Duodenal mucosa (tissue), 2 donors: ENCODE data around the gene GOLGA8H.
"Not testable (repeated sequence)": the region's sequence is repeated elsewhere in the genome, so short reads cannot be mapped to it uniquely, and the experiment has no call there.

Experiments
- H3K27ac ChIP-seq: one replicate; pipeline ENCODE4 v1.7.0; 2013; ENCODE audit warnings: low read depth, low read length
- H3K27me3 ChIP-seq, 2 donors: one replicate each; pipeline ENCODE4 v1.7.0; 2013; ENCODE audit warnings: low read length in 2 of 2, control low read depth in 1 of 2; ENCODE audit not compliant: insufficient read depth in 2 of 2, control insufficient read depth in 1 of 2
- H3K36me3 ChIP-seq, 2 donors: one replicate each; pipeline ENCODE4 v1.7.0; 2013; ENCODE audit warnings: low read length in 2 of 2, control low read depth in 1 of 2; ENCODE audit not compliant: insufficient read depth in 2 of 2, control insufficient read depth in 1 of 2
- H3K4me1 ChIP-seq, 2 donors: one replicate each; pipeline ENCODE4 v1.7.0; 2013; ENCODE audit warnings: low read length in 2 of 2, control low read depth in 1 of 2; ENCODE audit not compliant: insufficient read depth in 2 of 2, control insufficient read depth in 1 of 2
- H3K4me3 ChIP-seq, 2 donors: one replicate each; pipeline ENCODE4 v1.7.0; 2013; ENCODE audit warnings: low read length in 2 of 2, low read depth in 1 of 2
- H3K9ac ChIP-seq, 2 donors: one replicate each; pipeline ENCODE4 v1.7.0; 2013; ENCODE audit warnings: low read length in 2 of 2, low read depth in 1 of 2
- H3K9me3 ChIP-seq, 2 donors: one replicate each; pipeline ENCODE4 v1.7.0; 2013; ENCODE audit warnings: low read length in 2 of 2, control low read depth in 1 of 2; ENCODE audit not compliant: control insufficient read depth in 1 of 2

Gene GOLGA8H, protein sequence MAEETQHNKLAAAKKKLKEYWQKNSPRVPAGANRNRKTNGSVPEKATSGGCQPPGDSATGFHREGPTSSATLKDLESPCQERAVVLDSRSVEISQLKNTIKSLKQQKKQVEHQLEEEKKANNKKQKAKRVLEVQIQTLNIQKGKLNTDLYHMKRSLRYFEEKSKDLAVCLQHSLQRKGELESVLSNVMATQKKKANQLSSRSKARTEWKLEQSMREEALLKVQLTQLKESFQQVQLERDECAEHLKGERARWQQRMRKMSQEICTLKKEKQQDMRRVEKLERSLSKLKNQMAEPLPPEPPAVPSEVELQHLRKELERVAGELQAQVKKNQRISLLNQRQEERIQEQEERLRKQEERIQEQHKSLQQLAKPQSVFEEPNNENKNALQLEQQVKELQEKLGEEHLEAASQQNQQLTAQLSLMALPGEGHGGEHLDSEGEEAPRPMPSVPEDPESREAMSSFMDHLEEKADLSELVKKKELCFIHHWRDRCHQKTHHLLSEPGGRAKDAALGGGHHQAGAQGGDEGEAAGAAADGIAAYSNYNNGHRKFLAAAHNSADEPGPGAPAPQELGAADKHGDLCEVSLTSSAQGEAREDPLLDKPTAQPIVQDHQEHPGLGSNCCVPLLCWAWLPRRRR

DNA sequence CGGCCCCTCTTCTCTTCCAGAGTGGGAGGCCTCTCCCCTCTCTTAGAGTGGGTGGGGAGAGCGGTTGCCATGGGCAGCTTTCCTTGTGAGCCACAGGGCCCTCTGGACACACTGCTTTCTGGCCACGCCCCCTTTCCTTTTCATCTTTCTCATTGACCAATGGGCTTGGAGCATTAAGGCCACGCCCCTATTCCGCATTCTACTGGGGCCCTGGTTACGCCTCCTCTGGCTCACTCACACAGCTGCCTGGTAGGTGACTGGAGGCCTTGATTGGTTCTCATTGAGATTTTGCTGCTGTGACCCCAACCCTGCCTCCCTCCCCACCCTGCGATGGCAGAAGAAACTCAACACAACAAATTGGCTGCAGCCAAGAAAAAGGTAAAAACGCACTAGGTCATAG, at the start of gene GOLGA8H:
TSS of gene GOLGA8H (plus strand) at position 233 of the 400 bp plus-strand sequence. CDS start at position 331, 98 bp downstream.
- H3K27ac ChIP-seq, H3K4me3 ChIP-seq, H3K9me3 ChIP-seq, H3K4me1 ChIP-seq, H3K36me3 ChIP-seq, H3K9ac ChIP-seq, H3K27me3 ChIP-seq: not testable (repeated sequence)

DNA sequence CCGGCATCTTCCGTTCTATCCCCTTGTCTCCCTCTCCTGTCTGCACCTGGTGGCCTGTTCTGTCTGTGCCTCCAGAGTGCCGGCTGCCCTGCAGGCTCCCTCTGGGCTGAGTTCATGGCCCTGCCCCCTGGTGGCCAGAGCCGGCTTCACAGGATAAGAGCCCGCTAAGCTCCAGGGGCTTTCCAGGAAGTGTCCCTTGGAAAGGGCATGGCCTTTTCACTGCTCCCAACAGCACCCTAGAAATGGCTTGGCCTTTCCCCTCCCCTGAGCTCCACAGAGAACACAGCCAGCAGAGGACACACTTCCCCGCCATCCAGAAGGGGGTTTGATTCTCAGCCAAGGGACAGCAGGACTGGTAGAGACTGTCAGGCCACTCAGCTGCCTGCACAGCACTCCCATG, 36.9 kb upstream of the GOLGA8H start:
- H3K9ac ChIP-seq, H3K27ac ChIP-seq, H3K4me1 ChIP-seq, H3K4me3 ChIP-seq, H3K27me3 ChIP-seq, H3K9me3 ChIP-seq, H3K36me3 ChIP-seq: not testable (repeated sequence)

DNA sequence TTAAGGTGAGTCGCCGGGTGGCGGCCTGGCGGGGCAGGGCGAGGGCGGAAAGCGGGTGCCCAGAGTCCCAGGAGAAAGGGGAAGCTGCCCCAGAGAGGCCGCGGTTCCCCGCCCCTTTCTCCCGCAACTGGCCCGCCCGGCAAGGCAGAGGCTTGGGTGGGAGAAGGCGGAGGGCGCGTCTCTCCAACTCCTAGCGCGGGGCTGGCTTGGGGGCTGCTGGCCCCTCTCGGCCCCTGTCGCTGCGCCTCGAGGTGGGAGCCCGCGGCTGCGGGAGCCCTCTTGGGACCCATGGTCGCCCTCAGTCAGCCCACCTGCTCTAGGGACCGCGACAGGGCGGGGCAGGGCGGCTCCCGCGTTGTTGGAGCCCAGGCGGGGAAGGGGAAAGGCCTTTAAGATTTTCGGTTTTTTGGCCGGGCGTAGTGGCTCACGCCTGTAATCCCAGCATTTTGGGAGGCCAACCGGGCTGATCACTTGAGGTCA, 30.8 kb upstream of the GOLGA8H start:
- H3K4me3 ChIP-seq, H3K9ac ChIP-seq, H3K27me3 ChIP-seq, H3K27ac ChIP-seq, H3K9me3 ChIP-seq, H3K4me1 ChIP-seq, H3K36me3 ChIP-seq: not testable (repeated sequence)

DNA sequence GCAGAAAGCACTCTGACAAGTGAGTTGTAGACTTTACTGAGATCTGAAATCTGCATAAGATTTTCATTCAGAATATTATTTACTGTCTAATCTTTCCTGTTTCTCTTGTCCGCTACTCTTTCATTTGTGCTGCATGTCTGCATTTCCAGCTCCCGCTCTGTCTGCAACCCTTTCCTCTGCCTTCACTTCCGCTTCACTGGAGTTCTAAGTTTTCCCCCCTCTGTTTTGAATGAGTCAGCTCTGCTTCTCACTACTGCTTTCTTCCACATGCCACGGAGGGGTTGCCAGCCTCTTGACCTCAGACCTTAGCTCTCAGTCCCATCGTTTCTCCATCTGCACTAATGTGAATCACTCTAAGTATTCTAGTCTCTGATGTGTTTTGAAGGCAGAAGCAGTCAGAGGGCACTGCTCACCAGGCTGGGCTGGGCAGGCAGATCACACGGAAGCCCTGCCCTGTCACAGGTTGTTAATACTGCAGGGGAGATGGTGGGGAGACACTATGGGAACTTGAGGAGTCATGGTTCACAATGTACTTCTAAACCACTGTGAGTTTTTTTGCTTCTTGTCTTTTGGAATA, 24.3 kb upstream of the GOLGA8H start:
- H3K27ac ChIP-seq, H3K4me1 ChIP-seq, H3K9me3 ChIP-seq, H3K4me3 ChIP-seq, H3K9ac ChIP-seq, H3K36me3 ChIP-seq, H3K27me3 ChIP-seq: not testable (repeated sequence)

DNA sequence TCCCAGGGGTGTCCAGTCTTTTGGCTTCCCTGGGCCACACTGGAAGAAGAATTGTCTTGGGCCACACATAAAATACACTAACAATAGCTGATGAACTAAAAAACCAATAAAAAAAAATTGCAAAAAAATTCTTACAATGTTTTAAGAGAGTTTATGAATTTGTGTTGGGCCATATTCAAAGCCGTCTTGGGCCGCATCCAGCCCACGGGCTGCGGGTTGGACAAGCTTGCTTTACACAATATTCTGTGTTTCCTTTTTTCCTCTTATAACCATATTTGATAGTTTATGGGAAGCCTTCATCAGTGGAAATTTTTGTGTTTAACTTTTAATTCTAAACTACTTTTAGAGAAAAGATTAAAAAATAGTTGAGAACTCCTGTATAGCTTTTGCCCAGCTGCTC, 23.1 kb upstream of the GOLGA8H start:
- not testable (repeated sequence) for H3K36me3 ChIP-seq, H3K9me3 ChIP-seq, H3K4me1 ChIP-seq, H3K4me3 ChIP-seq, H3K27ac ChIP-seq, H3K9ac ChIP-seq, H3K27me3 ChIP-seq

DNA sequence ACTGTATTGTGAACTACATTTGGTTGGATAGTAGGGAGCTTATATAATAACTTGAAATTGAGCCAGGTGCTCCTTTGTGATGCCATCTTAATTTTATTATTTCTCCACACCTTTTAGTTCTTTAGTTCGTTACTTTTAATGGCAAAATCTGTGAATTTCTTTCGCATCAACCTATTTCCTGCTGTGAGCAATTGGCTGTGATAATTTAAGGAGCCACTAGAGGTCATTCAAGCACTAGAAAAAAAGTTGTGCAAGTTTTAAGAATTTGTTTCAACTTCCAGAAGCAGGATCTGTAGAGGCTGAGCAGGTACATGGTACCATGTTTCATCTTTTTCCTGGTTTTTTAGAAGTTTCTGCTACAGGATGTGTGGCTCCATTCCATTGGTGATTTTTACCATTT, 4.9 kb upstream of the GOLGA8H start:
- H3K4me3 ChIP-seq, H3K36me3 ChIP-seq, H3K27me3 ChIP-seq, H3K4me1 ChIP-seq, H3K9ac ChIP-seq, H3K9me3 ChIP-seq, H3K27ac ChIP-seq: not testable (repeated sequence)

DNA sequence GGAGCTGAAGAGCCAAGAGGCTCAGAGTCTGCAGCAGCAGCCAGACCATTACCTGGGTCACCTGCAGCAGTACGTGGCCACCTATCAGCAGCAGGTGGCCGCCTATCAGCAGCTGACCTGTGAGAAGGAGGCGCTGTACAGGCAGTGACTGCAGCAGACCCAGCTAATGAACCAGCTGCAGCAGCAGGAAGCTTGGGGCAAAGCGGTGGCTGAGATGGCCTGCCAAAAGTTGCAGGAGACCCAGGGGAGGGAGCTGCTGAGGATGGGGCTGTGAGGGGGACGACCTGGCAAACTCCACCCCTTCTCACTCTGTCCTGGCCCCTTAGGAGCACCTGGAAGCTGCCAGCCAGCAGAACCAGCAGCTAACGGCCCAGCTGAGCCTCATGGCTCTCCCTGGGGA, 8.4 kb downstream of the GOLGA8H start:
- not testable (repeated sequence) for H3K4me1 ChIP-seq, H3K36me3 ChIP-seq, H3K27me3 ChIP-seq, H3K4me3 ChIP-seq, H3K27ac ChIP-seq, H3K9me3 ChIP-seq, H3K9ac ChIP-seq

DNA sequence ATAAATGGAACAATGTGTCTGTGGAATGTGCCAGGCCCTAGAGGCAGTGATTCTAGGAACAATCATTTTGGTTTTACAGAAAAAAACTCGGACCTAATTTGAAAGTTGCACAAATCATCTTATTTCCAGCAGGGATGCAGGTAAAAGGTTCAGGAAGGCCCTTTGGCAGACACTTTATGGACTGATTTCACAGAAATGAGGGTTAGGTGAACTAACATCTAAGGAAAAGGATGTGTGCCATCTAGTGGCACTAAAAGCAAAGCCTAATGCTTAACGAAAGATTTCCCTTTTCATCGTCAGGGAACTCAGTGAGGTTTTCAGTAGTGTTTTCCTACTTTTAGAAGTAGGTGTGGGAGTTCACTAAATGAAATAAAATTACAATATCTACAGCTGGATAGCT, 17.5 kb downstream of the GOLGA8H start:
- H3K9ac ChIP-seq, H3K27ac ChIP-seq, H3K9me3 ChIP-seq, H3K4me1 ChIP-seq, H3K4me3 ChIP-seq, H3K36me3 ChIP-seq, H3K27me3 ChIP-seq: not testable (repeated sequence)

DNA sequence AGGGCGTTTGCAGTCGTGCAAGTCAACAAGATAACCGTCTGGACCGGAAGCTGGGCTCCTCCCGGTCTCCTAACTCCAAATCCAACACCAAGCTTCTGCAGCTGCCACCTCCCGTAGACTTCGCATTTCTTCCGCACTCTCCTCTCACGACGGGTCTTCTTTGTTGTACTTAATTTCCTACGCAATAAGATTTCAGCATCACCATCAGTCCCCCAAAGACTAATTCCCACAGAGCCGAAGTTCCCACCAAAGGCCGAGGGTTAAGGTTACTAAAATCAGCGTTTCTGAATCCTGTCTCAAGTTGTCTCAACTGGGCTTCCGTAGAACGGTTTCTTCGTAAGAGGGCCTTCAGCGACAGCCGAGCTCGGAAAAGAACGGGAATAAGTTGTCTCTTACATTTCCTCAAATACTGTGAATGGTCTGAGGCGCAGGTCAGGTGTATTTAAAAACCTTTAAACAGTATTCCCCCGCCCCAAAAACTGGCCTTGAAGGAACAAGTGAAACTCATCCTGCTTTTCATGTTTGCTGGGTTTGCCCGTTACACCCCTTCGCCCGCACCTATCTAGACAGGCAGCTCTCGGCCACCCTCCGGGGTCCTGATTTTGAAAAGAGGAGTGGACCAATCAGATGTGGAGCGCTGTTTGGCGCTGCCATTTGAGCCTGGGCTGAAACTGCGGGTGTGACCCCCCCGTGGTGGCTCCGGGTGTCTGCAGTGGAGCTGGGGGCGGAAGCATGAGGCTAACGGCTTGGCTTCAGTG, 21.8 kb downstream of the GOLGA8H start, which contains the start of gene ARHGAP11B:
TSS of gene ARHGAP11B (plus strand) at position 693 of the 758 bp plus-strand sequence.
- not testable (repeated sequence) for H3K36me3 ChIP-seq, H3K27me3 ChIP-seq, H3K4me1 ChIP-seq, H3K9me3 ChIP-seq
- Histone ChIP-seq H3K27ac (peak within 1 kb of the TSS; percentile 71), H3K9ac (peak within 1 kb of the TSS; percentile 43 to 66), H3K4me3 (peak within 1 kb of the TSS; percentile 55 to 57)

DNA sequence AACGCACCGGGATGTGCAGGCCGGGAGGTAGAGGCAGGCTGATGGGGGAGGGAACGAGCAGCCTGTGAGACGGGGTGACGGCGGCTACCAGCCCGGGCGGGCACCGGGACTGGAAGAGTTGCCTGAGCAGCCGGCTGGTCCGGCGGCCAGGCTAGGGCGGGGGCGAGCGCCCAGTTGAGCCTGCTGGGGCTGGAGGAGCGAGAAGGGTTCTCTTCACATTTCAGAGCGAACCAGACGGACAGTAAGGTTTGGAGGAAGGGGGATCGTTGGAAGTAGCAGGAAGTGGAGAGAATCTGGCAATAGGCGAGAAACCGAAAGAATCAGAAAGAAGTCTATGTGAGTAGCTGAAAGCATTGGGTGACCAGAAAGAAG, 22.4 kb downstream of the GOLGA8H start:
- H3K27me3 ChIP-seq, H3K36me3 ChIP-seq, H3K4me1 ChIP-seq, H3K9me3 ChIP-seq, H3K27ac ChIP-seq: not testable (repeated sequence)
- peak overlapping the region in 1 of 2 donors; percentile 24 for H3K9ac ChIP-seq
- peak overlapping the region; percentile 37 to 57 for H3K4me3 ChIP-seq
